Activated CD8-positive, alpha-beta T cell treated with anti-CD3 and anti-CD28 coated beads for 36 hours (primary cell): Measurements from ENCODE around the gene MCOLN3. TPM values are rescaled to one million over a fixed set of nuclear protein-coding genes. Genes with fewer than 3 reads are reported as not detected.
A peak's percentile ranks its signal among the peaks of the same experiment; 100 is the strongest.

Experiments
- ATAC-seq: fragments of 200-7000 bp; cut with Tn5 transposase; one replicate; pipeline ENCODE4 v1.10.0; 2021; ENCODE audit warnings: mild to moderate bottlenecking, moderate library complexity
- CTCF ChIA-PET: fragments of 350-600 bp; sonication (Branson Sonifier 250); formaldehyde crosslinking; loops from one replicate; lab custom pipeline; 2021; ENCODE audit warnings: antibody characterized with exemption; lab: Charles Lee
- POLR2A ChIA-PET: fragments of 350-600 bp; sonication (Branson Sonifier 250); formaldehyde crosslinking; loops from one replicate; lab custom pipeline; 2021; ENCODE audit warnings: antibody characterized with exemption; lab: Charles Lee
- DNase-seq: peaks from one replicate; pipeline ENCODE4 v3.0.0-alpha.2; 2020
- H3K27ac Mint-ChIP-seq: one replicate; pipeline ENCODE4 v1.8.0; 2021; ENCODE audit warnings: mild to moderate bottlenecking, mixed read lengths
- H3K27me3 Mint-ChIP-seq: one replicate; pipeline ENCODE4 v1.8.0; 2021; ENCODE audit warnings: mixed read lengths
- H3K36me3 Mint-ChIP-seq: one replicate; pipeline ENCODE4 v1.8.0; 2021; ENCODE audit warnings: low read depth, mixed read lengths
- H3K4me1 Mint-ChIP-seq: one replicate; pipeline ENCODE4 v1.8.0; 2021; ENCODE audit warnings: low read depth, mixed read lengths
- H3K4me3 Mint-ChIP-seq: one replicate; pipeline ENCODE4 v1.8.0; 2021; ENCODE audit warnings: mild to moderate bottlenecking, moderate library complexity, mixed read lengths
- H3K9me3 Mint-ChIP-seq: one replicate; pipeline ENCODE4 v1.8.0; 2021; ENCODE audit warnings: mixed read lengths
- intact Hi-C: fragments of 100-400 bp; cut with micrococcal nuclease; formaldehyde crosslinking; loops from one replicate; pipeline ENCODE4 v1.10.0; 2022
- total RNA-seq, 2 experiments: library from RNA; stranded (reverse); gene quantifications; one replicate each; pipeline ENCODE4 v1.2.3, GENCODE V29; 2021
- TF ChIP-seq, protein P1 (sequence below): fragments of 200-600 bp; IDR thresholded peaks from one replicate; pipeline ENCODE4 v1.8.0; 2022; ENCODE audit warnings: antibody characterized with exemption, mild to moderate bottlenecking

Gene MCOLN3
- total RNA-seq, 2 experiments from 2014 or later = 0.25 to 0.29 TPM

DNA sequence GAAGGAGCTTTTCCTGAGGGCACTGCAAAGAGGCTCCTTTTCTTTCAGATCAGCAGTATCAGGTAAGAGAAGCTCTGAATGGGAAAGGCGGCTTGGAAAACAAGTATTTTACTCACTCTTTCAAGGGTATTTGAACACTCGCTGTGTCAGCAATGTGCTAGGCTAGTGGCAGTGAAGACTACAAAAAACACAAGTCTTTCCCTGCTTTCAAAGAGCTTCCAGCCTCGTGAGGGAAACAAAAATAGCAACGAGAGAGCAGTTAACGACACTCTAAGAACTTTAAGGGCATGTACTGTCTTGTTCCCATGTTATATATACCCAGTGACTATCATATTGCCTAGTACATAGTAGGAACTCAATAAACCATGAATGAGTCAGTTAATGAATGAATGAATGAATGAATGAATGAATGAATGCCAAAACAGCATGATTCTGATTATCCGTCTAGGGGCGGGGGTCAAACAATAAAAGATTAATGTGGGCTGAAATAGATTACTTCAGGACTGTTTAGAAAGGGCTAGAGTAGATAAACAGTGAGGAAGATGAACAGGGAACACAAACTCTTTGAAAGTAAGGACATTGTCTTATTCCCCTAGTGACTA lies 14.2 kb upstream of the MCOLN3 start:
- POLR2A ChIA-PET = interaction anchor here (0.9 kb wide), 1 partner anchor 12 kb away, joined by 3 read pairs; no protein-coding TSS in a partner anchor
- TF ChIP-seq, protein P1, sequence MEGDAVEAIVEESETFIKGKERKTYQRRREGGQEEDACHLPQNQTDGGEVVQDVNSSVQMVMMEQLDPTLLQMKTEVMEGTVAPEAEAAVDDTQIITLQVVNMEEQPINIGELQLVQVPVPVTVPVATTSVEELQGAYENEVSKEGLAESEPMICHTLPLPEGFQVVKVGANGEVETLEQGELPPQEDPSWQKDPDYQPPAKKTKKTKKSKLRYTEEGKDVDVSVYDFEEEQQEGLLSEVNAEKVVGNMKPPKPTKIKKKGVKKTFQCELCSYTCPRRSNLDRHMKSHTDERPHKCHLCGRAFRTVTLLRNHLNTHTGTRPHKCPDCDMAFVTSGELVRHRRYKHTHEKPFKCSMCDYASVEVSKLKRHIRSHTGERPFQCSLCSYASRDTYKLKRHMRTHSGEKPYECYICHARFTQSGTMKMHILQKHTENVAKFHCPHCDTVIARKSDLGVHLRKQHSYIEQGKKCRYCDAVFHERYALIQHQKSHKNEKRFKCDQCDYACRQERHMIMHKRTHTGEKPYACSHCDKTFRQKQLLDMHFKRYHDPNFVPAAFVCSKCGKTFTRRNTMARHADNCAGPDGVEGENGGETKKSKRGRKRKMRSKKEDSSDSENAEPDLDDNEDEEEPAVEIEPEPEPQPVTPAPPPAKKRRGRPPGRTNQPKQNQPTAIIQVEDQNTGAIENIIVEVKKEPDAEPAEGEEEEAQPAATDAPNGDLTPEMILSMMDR = no peak
- DNase-seq (no peak), ATAC-seq (no peak)
- CTCF ChIA-PET = interaction anchor here (1.0 to 3.2 kb wide), 8 partner anchors 10 to 219 kb away, joined by 3 to 15 read pairs (median 4); partner anchors contain the start of gene MCOLN3
- peak overlapping the region; percentile 76 for H3K4me3 Mint-ChIP-seq
- H3K4me1 Mint-ChIP-seq = peaks cover 12% of the 10 kb centered on the region
- intact Hi-C loops = no loop called here
- no peak overlapping the region for H3K27ac Mint-ChIP-seq
- H3K36me3 Mint-ChIP-seq = no peaks in the 10 kb centered on the region
- H3K9me3 Mint-ChIP-seq = no peaks in the 10 kb centered on the region
- H3K27me3 Mint-ChIP-seq = peaks cover 5% of the 10 kb centered on the region

DNA sequence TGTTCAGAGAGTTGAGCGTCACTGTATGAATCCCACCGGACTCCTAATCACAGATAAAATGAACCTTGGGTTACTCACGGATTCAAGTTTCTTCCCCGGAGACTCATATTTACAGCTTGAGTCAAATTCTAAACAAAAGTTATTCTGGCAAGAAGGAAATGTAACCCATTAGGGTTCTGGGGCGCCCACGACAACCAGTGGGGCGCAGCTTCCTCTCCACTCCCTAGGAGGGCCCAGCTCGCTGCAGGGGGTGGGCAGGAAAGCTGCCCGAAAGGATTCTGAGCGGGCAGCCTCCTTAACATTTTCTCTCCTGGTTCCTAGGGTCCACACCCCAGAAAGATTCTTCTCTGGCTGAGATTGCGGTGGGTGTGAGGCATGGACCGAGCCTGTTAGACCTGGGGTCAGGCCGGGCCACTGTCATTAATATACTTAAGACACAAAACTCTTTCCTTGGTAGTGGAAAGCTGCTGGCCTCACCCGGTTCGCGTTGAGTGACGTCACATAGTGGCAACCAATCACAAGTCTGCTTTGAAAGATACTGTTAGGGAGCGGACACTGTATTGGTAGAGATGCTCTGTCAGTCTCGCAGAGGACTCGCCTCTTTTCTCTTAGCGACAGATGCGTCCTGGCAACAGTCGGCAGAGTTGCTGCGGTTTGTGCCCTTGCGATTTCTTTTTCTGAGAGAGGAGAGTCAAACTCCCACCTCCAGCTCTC lies 13.6 kb upstream of the MCOLN3 start:
- Mint-ChIP-seq H3K4me1 (peaks cover 12% of the 10 kb centered on the region), H3K27me3 (peaks cover 5% of the 10 kb centered on the region), H3K9me3 (no peaks in the 10 kb centered on the region), H3K36me3 (no peaks in the 10 kb centered on the region), H3K4me3 (peak overlapping the region; percentile 76), H3K27ac (peak overlapping the region; percentile 78)
- ChIA-PET POLR2A (interaction anchor here (0.9 kb wide), 1 partner anchor 13 kb away, joined by 3 read pairs; no protein-coding TSS in a partner anchor), CTCF (interaction anchor here (1.0 to 3.2 kb wide), 8 partner anchors 10 to 220 kb away, joined by 3 to 15 read pairs (median 4); partner anchors contain the start of gene MCOLN3)
- TF ChIP-seq, protein P1 = no peak
- intact Hi-C loops = no loop called here
- ATAC-seq (peak; percentile 100), DNase-seq (peak; percentile 93)

DNA sequence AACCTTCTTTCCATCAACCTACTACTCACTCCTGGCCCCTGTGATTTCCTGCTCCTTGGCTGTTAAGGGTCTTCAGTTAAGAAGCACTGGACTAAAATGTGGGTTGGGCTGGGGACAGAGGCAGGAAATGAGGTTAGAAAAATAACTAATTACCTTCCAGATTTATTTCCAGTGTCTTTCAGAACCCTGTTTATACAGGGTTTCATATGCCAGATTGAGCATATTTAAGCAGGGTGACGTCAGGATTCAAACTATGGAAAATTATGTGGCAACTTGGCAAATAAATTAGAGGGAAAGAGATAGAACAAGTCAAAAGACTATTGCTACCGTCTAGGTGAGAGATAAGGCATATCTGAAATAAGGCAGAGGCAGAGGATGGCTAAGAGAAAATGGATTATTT lies 11.7 kb upstream of the MCOLN3 start:
- intact Hi-C loops = no loop called here
- CTCF ChIA-PET = no interaction called here
- no peaks in the 10 kb centered on the region for H3K36me3 Mint-ChIP-seq
- H3K4me1 Mint-ChIP-seq = peaks cover 12% of the 10 kb centered on the region
- ATAC-seq (no peak), DNase-seq (no peak)
- H3K9me3 Mint-ChIP-seq = no peaks in the 10 kb centered on the region
- H3K27me3 Mint-ChIP-seq = peaks cover 5% of the 10 kb centered on the region
- no peak overlapping the region for H3K4me3 Mint-ChIP-seq
- POLR2A ChIA-PET = no interaction called here
- H3K27ac Mint-ChIP-seq = no peak overlapping the region
- TF ChIP-seq, protein P1 = no peak

DNA sequence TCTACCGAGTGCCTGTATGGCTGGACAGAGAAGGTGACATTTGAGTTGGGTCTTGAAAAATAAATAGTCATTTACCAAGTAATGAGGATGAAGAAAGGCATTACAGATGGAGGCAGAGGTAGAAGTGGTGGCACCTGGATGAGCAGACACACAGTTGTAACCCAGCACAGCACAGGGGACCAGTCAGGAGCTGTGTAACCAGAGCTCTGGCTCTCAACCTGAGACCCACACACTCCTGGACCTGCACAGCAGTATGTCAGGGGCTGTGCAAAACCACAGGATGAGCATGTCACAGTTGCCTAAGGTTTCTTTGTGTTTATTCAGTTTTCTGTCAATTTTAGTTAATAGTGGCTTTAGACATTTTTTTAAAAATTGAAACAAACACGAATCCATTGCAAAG lies 11.3 kb upstream of the MCOLN3 start:
- peaks cover 12% of the 10 kb centered on the region for H3K4me1 Mint-ChIP-seq
- H3K27me3 Mint-ChIP-seq = peaks cover 5% of the 10 kb centered on the region
- H3K9me3 Mint-ChIP-seq = no peaks in the 10 kb centered on the region
- intact Hi-C loops = no loop called here
- no peak for DNase-seq
- ChIA-PET POLR2A (no interaction called here), CTCF (interaction anchor here (1.5 to 1.7 kb wide), 2 partner anchors 12 to 115 kb away, joined by 3 read pairs; no protein-coding TSS in a partner anchor)
- TF ChIP-seq, protein P1 = no peak
- H3K4me3 Mint-ChIP-seq = no peak overlapping the region
- H3K36me3 Mint-ChIP-seq = no peaks in the 10 kb centered on the region
- ATAC-seq = no peak
- H3K27ac Mint-ChIP-seq = no peak overlapping the region
